ENCODE data around the gene HEATR5A. TPM values are rescaled to one million over a fixed set of nuclear protein-coding genes. Genes with fewer than 3 reads are reported as not detected.
A peak's percentile ranks its signal among the peaks of the same experiment; 100 is the strongest.

Gene HEATR5A
- total RNA-seq, 1 donor from 2014 or later: 15.8 TPM

GRCh38 chr14:31307198-31307597 lies 113.2 kb downstream of the HEATR5A start:
- H3K36me3 ChIP-seq (ENCODE audit: control insufficient read depth, insufficient read depth, low read length): no peaks in the 10 kb centered on the region
- H3K27me3 ChIP-seq (ENCODE audit: control insufficient read depth, insufficient read depth, low read length): no peaks in the 10 kb centered on the region
- no peak for TF ChIP-seq CTCF (IDR thresholded peaks at IDR 0.05; ENCODE audit: insufficient read depth, low read length, severe bottlenecking)
- H3K4me3 ChIP-seq (ENCODE audit: low read depth, low read length): no peak overlapping the region
- FAIRE-seq: no peak
- DNase-seq (ENCODE audit: low read depth): peak; percentile 20

- TF ChIP-seq CTCF (IDR thresholded peaks at IDR 0.05; ENCODE audit: insufficient read depth, low read length, severe bottlenecking): no peak
- DNase-seq (ENCODE audit: low read depth): no peak
- no peak for FAIRE-seq
- Histone ChIP-seq H3K27me3 (ENCODE audit: control insufficient read depth, insufficient read depth, low read length) (no peaks in the 10 kb centered on the region), H3K36me3 (ENCODE audit: control insufficient read depth, insufficient read depth, low read length) (no peaks in the 10 kb centered on the region), H3K4me3 (ENCODE audit: low read depth, low read length) (no peak overlapping the region)
These were observed 116.7 kb downstream of the HEATR5A start for GRCh38 chr14:31303654-31304053.

GRCh38 chr14:31300883-31301282 lies 119.5 kb downstream of the HEATR5A start:
- H3K36me3 ChIP-seq (ENCODE audit: control insufficient read depth, insufficient read depth, low read length): no peaks in the 10 kb centered on the region
- no peaks in the 10 kb centered on the region for H3K27me3 ChIP-seq (ENCODE audit: control insufficient read depth, insufficient read depth, low read length)
- FAIRE-seq: no peak

GRCh38 chr14:31300296-31300695 lies 120.1 kb downstream of the HEATR5A start:
- Histone ChIP-seq H3K27me3 (ENCODE audit: control insufficient read depth, insufficient read depth, low read length) (no peaks in the 10 kb centered on the region), H3K36me3 (ENCODE audit: control insufficient read depth, insufficient read depth, low read length) (no peaks in the 10 kb centered on the region)
- FAIRE-seq: no peak

More at GRCh38 chr14:31300883-31301282, 119.5 kb downstream of the HEATR5A start:
- no peak for DNase-seq (ENCODE audit: low read depth)
- no peak for TF ChIP-seq CTCF (IDR thresholded peaks at IDR 0.05; ENCODE audit: insufficient read depth, low read length, severe bottlenecking)
- H3K4me3 ChIP-seq (ENCODE audit: low read depth, low read length): no peak overlapping the region

GRCh38 chr14:31297701-31298344 lies 122.5 kb downstream of the HEATR5A start:
- H3K27me3 ChIP-seq (ENCODE audit: control insufficient read depth, insufficient read depth, low read length): no peaks in the 10 kb centered on the region
- H3K36me3 ChIP-seq (ENCODE audit: control insufficient read depth, insufficient read depth, low read length): no peaks in the 10 kb centered on the region
- no peak overlapping the region for H3K4me3 ChIP-seq (ENCODE audit: low read depth, low read length)
- no peak for TF ChIP-seq CTCF (IDR thresholded peaks at IDR 0.05; ENCODE audit: insufficient read depth, low read length, severe bottlenecking)
- DNase-seq (ENCODE audit: low read depth): peak; percentile 45
- no peak for FAIRE-seq

More at GRCh38 chr14:31300296-31300695, 120.1 kb downstream of the HEATR5A start:
- no peak overlapping the region for H3K4me3 ChIP-seq (ENCODE audit: low read depth, low read length)
- no peak for DNase-seq (ENCODE audit: low read depth)
- peak; percentile 3 for TF ChIP-seq CTCF (IDR thresholded peaks at IDR 0.05; ENCODE audit: insufficient read depth, low read length, severe bottlenecking)

GRCh38 chr14:31297112-31297511 lies 123.2 kb downstream of the HEATR5A start:
- FAIRE-seq (no peak), DNase-seq (ENCODE audit: low read depth) (no peak)
- TF ChIP-seq CTCF (IDR thresholded peaks at IDR 0.05; ENCODE audit: insufficient read depth, low read length, severe bottlenecking): no peak
- H3K36me3 ChIP-seq (ENCODE audit: control insufficient read depth, insufficient read depth, low read length): no peaks in the 10 kb centered on the region
- no peak overlapping the region for H3K4me3 ChIP-seq (ENCODE audit: low read depth, low read length)
- no peaks in the 10 kb centered on the region for H3K27me3 ChIP-seq (ENCODE audit: control insufficient read depth, insufficient read depth, low read length)

Measured in bronchial epithelial cell (primary cell).